Vagina (tissue), 2 donors: ENCODE data around the gene CRY1.

ENCODE experiments used
- POLR2AphosphoS5 ChIP-seq, 2 donors: sonication (generic); formaldehyde crosslinking; IDR thresholded peaks; one replicate each; pipeline ENCODE4 v1.9.0; 2017; ENCODE audit warnings: antibody characterized with exemption in 2 of 2, mild to moderate bottlenecking in 2 of 2, low read depth in 1 of 2; ENCODE audit not compliant: insufficient read depth in 1 of 2
- TF ChIP-seq, protein P1 (sequence below), 3 experiments: fragments of 450-650 bp in 2 of 3; fragments of 200-600 bp in 1 of 3; sonication (generic) in 1 of 3; IDR thresholded peaks; one replicate each; pipeline ENCODE4 v1.5.1; 2017 to 2019; ENCODE audit warnings: antibody characterized with exemption in 3 of 3, mild to moderate bottlenecking in 2 of 3, moderate library complexity in 2 of 3

DNA sequence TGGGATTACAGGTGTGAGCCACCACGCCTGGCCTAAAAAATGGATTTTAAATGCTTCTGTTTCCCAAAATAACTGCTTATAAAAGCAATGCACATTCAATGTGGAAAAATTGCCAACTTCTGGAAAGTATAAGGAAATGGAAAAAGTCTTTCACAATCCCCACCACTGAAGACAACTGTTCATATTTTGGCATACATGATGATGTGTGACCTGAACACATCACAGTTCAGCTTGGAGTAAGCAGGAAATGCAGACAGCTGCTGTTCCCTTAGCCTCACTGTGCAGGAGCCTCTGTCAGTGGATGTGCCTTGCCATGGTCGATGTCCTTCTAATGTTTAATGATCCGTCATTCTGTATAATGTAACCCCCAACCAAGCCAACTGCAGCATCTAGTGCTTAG, 111.6 kb downstream of the CRY1 start:
- no peak for TF ChIP-seq POLR2AphosphoS5 (IDR thresholded peaks at IDR 0.05; ENCODE audit: insufficient read depth in 1 of 2, low read depth in 1 of 2)
- TF ChIP-seq, protein P1, sequence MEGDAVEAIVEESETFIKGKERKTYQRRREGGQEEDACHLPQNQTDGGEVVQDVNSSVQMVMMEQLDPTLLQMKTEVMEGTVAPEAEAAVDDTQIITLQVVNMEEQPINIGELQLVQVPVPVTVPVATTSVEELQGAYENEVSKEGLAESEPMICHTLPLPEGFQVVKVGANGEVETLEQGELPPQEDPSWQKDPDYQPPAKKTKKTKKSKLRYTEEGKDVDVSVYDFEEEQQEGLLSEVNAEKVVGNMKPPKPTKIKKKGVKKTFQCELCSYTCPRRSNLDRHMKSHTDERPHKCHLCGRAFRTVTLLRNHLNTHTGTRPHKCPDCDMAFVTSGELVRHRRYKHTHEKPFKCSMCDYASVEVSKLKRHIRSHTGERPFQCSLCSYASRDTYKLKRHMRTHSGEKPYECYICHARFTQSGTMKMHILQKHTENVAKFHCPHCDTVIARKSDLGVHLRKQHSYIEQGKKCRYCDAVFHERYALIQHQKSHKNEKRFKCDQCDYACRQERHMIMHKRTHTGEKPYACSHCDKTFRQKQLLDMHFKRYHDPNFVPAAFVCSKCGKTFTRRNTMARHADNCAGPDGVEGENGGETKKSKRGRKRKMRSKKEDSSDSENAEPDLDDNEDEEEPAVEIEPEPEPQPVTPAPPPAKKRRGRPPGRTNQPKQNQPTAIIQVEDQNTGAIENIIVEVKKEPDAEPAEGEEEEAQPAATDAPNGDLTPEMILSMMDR (IDR thresholded peaks at IDR 0.05): no peak
